T-helper 17 cell (primary cell): ENCODE measurements around the gene IL1RAP. TPM values are rescaled to one million over a fixed set of nuclear protein-coding genes. Genes with fewer than 3 reads are reported as not detected.

Source experiments
- ATAC-seq: fragments of 150-1000 bp; cut with Tn5 transposase; 2 replicates; pipeline ENCODE4 v1.10.0; 2021; ENCODE audit warnings: mild to moderate bottlenecking, moderate library complexity
- DNase-seq, 3 donors: peaks; one replicate each; pipeline versions ENCODE4 v3.0.0 to v3.0.0-alpha.2; 2020 to 2021
- H3K9me3 ChIP-seq: one replicate; pipeline ENCODE4 v1.7.0; 2013; ENCODE audit warnings: low read length, mild to moderate bottlenecking; ENCODE audit not compliant: control insufficient read depth, poor library complexity, severe bottlenecking
- H3K27ac Mint-ChIP-seq: one replicate; pipeline ENCODE4 v1.8.0; 2022; ENCODE audit warnings: mild to moderate bottlenecking, moderate library complexity, mixed read lengths
- H3K27me3 Mint-ChIP-seq: one replicate; pipeline ENCODE4 v1.8.0; 2022; ENCODE audit warnings: mixed read lengths
- H3K36me3 Mint-ChIP-seq: one replicate; pipeline ENCODE4 v1.8.0; 2022; ENCODE audit warnings: low read depth, mixed read lengths
- H3K4me1 Mint-ChIP-seq: one replicate; pipeline ENCODE4 v1.8.0; 2022; ENCODE audit warnings: mild to moderate bottlenecking, mixed read lengths
- H3K4me3 Mint-ChIP-seq: one replicate; pipeline ENCODE4 v1.8.0; 2022; ENCODE audit warnings: mild to moderate bottlenecking, moderate library complexity, mixed read lengths
- total RNA-seq, 4 donors: library from RNA in 2 of 4; stranded (reverse) in 2 of 4; gene quantifications; one replicate each; pipeline ENCODE4 v1.2.3 and lab custom pipeline; 2022 to 2026

The IL1RAP gene
- total RNA-seq, 2 donors from 2014 or later, result 11.3 to 19.2 TPM

DNA sequence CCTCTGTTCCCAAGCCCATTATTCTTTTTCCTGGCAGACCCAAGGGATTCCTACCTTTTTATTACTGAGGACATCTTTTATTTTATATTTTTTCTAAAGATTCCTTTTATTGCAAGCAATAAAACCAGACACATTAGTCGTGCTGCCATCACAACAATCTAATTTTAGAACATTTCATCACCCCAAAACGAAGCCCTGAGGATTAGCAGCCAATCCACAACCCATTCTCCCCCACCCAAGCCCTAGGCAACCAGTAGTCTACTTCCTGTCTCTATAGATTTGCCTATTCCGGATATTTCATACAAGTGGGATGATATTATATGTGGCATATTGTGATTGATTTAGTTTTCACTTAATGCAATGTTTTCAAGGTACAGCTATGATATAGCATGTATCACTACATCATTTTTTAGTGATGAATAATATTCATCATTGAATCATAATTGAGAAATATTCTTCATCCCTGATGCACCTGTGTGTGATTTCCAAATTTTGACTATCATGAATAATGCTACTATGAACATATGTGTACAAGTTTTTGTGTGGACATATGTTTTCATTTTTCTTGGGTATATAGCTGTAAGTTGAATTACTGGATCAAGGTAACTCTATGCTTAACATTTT is 65.7 kb downstream of the IL1RAP start:
- ATAC-seq (no peak), DNase-seq (no peak)
- no peak overlapping the region for H3K4me3 Mint-ChIP-seq
- no peak overlapping the region for H3K27ac Mint-ChIP-seq
- H3K9me3 ChIP-seq, result no peaks in the 10 kb centered on the region
- peaks cover 7% of the 10 kb centered on the region for H3K4me1 Mint-ChIP-seq
- peaks cover 5% of the 10 kb centered on the region for H3K36me3 Mint-ChIP-seq
- H3K27me3 Mint-ChIP-seq, result no peaks in the 10 kb centered on the region

DNA sequence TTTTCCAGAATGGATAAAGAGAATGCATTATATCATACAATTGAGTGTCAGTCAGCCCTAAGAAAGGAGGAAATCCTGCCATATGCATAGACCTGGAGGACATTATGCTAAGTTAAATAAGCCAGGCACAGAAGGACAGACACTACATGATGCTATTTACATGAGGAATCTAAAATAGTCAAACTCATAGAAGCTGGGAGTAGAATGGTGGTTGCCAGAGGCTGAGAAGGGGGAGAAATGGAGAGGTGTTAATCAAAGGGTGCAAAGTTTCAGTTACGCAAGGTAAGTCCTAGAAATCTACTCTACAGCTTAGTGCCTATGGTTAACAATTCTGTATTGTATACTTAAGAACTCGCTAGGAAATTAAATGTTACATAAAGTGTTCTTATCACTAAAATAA is 66.5 kb downstream of the IL1RAP start:
- no peak overlapping the region for H3K27ac Mint-ChIP-seq
- no peak overlapping the region for H3K4me3 Mint-ChIP-seq
- DNase-seq (no peak), ATAC-seq (no peak)
- no peaks in the 10 kb centered on the region for H3K9me3 ChIP-seq
- H3K4me1 Mint-ChIP-seq, result peaks cover 7% of the 10 kb centered on the region
- no peaks in the 10 kb centered on the region for H3K27me3 Mint-ChIP-seq
- peaks cover 5% of the 10 kb centered on the region for H3K36me3 Mint-ChIP-seq

DNA sequence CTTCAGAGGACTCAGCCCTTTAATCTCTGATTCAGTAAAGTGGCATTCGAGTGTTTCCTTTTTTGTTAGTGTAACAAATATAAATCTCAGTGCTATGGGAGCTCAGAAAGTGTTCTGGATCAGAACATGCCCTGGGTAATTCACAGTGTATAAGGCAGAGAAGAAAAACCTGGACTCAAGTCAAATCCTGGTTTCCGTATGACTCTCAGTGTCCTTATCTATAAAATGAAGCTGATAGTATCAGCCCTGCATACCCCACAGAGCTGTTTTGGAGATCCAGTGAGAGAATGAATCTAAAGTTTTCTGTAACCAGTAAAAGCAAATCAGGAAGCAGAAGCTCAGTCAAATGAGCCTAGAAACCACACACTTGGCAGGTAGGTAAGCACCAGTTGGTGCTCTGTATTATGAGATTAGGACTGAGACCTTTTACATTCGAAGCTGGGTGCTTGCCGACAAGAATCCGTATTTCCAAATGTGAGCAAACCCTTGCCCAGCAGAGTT is 67.2 kb downstream of the IL1RAP start:
- H3K9me3 ChIP-seq, result no peaks in the 10 kb centered on the region
- no peak for DNase-seq
- no peak overlapping the region for H3K4me3 Mint-ChIP-seq
- no peak overlapping the region for H3K27ac Mint-ChIP-seq
- no peaks in the 10 kb centered on the region for H3K27me3 Mint-ChIP-seq
- ATAC-seq, result no peak
- H3K4me1 Mint-ChIP-seq, result peaks cover 11% of the 10 kb centered on the region
- H3K36me3 Mint-ChIP-seq, result peaks cover 5% of the 10 kb centered on the region

- Mint-ChIP-seq H3K27me3 (no peaks in the 10 kb centered on the region), H3K4me3 (no peak overlapping the region), H3K36me3 (peaks cover 5% of the 10 kb centered on the region), H3K4me1 (peaks cover 24% of the 10 kb centered on the region), H3K27ac (no peak overlapping the region)
- DNase-seq (no peak), ATAC-seq (no peak)
- no peaks in the 10 kb centered on the region for H3K9me3 ChIP-seq
These were observed 68.8 kb downstream of the IL1RAP start for GRCh38 chr3:190582667-190583066.

DNA sequence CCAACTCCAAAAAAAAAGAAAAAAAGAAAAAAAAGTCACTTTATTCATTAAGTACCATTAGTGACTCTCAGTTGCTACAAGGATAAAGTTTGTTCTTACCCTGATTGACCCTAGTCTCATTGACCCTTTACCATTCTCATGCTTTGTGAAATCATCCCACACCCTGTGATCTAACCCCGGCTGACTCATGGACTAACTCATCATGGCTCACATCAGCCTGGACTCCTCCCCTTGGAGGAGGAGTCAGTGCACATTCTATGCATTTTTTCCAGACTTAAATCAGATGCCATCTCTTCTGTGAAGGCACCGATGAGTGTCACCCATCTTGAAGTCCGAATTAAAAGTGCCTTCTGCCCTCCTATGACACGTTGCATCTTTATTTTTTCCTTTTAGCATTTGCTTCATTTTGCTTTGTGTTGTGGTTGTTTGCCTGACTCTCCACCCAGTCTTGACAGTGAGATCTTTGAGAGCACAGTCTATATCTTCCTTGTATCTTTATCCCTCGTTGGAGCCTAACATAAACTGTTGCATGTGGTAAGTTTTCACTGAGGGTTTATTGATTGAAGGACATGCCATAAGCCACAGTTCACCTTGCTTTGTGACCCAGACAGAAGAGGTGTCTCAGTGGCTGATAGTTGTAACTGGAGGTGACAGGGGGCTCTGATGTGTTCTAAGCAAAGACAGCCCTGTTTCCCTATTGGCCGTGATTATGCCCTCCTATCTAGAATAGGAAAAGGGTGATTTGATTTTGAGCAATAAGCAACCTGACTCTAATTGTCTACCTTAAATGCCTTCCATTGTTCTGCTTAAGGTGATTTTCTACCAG is 72.1 kb downstream of the IL1RAP start:
- Mint-ChIP-seq H3K27ac (peak overlapping the region; percentile 62), H3K27me3 (no peaks in the 10 kb centered on the region), H3K36me3 (peaks cover 5% of the 10 kb centered on the region), H3K4me1 (peaks cover 25% of the 10 kb centered on the region), H3K4me3 (peak overlapping the region; percentile 52)
- ATAC-seq, result peak; percentile 67
- DNase-seq, result no peak
- no peaks in the 10 kb centered on the region for H3K9me3 ChIP-seq

DNA sequence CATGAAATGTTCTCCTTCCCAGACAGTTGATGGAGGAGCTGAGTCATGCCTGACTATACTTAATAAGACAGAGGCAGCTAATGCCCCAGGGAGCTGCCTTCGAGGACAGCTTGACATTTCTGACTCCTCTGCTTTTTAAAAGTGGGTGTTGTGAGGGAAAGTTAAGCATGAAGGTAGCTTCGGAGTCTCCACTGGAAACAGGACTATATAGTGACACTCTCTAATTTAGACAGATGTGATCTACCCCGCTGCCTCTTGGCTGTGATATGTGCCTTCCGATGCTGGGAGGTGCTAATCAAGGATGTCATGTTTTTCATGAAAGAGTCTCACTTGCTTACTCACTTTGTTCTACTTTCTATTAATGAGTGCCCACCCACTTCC is 72.7 kb downstream of the IL1RAP start:
- ATAC-seq (peak; percentile 79), DNase-seq (no peak)
- no peaks in the 10 kb centered on the region for H3K27me3 Mint-ChIP-seq
- H3K9me3 ChIP-seq, result no peaks in the 10 kb centered on the region
- H3K27ac Mint-ChIP-seq, result peak overlapping the region; percentile 62
- H3K36me3 Mint-ChIP-seq, result peaks cover 5% of the 10 kb centered on the region
- peaks cover 25% of the 10 kb centered on the region for H3K4me1 Mint-ChIP-seq
- peak overlapping the region; percentile 52 for H3K4me3 Mint-ChIP-seq

DNA sequence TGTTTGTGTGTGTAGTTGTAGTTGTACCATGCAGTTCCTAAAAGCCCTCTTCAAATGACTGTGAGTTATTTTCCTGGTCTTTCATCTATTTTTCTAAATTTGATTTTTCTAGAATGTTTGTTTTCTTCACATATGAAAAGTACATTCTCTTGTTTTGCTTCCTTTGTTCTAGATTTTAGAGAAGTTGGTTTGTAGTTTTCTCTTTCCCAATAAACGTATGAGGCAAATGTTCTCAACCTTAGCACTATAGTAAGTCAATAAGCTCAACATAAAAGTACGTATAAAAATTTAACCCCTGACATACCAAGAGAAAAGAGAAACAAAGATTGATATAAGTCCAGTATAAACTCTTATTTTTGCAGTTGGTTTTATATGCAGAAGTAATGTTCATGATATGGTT is 74.7 kb downstream of the IL1RAP start:
- peak overlapping the region; percentile 56 for H3K27ac Mint-ChIP-seq
- H3K4me1 Mint-ChIP-seq, result peaks cover 23% of the 10 kb centered on the region
- no peak for DNase-seq
- no peaks in the 10 kb centered on the region for H3K27me3 Mint-ChIP-seq
- no peak for ATAC-seq
- H3K4me3 Mint-ChIP-seq, result no peak overlapping the region
- H3K36me3 Mint-ChIP-seq, result no peaks in the 10 kb centered on the region
- H3K9me3 ChIP-seq, result no peaks in the 10 kb centered on the region

DNA sequence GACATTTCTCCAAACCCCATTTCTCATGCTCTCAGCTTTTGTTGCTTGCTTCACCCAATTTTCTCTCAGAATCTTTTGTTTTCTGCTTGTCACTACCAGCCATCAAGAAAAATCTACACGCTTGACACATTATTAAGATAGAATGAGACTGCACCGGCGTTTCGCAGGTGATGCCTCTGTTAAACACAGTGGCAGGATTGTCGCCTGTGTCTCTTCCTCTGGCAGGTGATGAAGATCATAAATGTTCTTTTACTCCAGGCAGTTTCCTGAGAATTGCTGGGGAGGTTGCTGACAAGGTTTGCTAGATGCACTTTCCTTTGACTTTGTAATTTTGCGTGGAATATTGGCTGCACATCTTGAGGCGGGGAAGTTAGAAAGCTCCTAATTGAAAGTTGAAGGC is 75.4 kb downstream of the IL1RAP start:
- DNase-seq, result no peak
- Mint-ChIP-seq H3K27me3 (no peaks in the 10 kb centered on the region), H3K4me3 (no peak overlapping the region), H3K27ac (no peak overlapping the region), H3K36me3 (no peaks in the 10 kb centered on the region), H3K4me1 (peaks cover 24% of the 10 kb centered on the region)
- no peak for ATAC-seq
- no peaks in the 10 kb centered on the region for H3K9me3 ChIP-seq

- DNase-seq (no peak), ATAC-seq (no peak)
- Mint-ChIP-seq H3K27me3 (no peaks in the 10 kb centered on the region), H3K4me1 (peaks cover 23% of the 10 kb centered on the region), H3K4me3 (no peak overlapping the region), H3K27ac (no peak overlapping the region), H3K36me3 (no peaks in the 10 kb centered on the region)
- no peaks in the 10 kb centered on the region for H3K9me3 ChIP-seq
These were observed 77.2 kb downstream of the IL1RAP start for GRCh38 chr3:190591080-190591479.

- no peaks in the 10 kb centered on the region for H3K36me3 Mint-ChIP-seq
- peaks cover 9% of the 10 kb centered on the region for H3K4me1 Mint-ChIP-seq
- H3K27ac Mint-ChIP-seq, result no peak overlapping the region
- no peak overlapping the region for H3K4me3 Mint-ChIP-seq
- ATAC-seq (no peak), DNase-seq (no peak)
- no peaks in the 10 kb centered on the region for H3K27me3 Mint-ChIP-seq
- H3K9me3 ChIP-seq, result no peaks in the 10 kb centered on the region
These were observed 79.2 kb downstream of the IL1RAP start for GRCh38 chr3:190593075-190593474.

- Mint-ChIP-seq H3K4me1 (peaks cover 9% of the 10 kb centered on the region), H3K27me3 (no peaks in the 10 kb centered on the region), H3K27ac (no peak overlapping the region), H3K36me3 (peaks cover 2% of the 10 kb centered on the region), H3K4me3 (peak overlapping the region; percentile 45)
- no peak for ATAC-seq
- DNase-seq, result no peak
- H3K9me3 ChIP-seq, result no peaks in the 10 kb centered on the region
These were observed 80.3 kb downstream of the IL1RAP start for GRCh38 chr3:190594171-190594570.

GRCh38 chr3:190595179-190595795 is 81.4 kb downstream of the IL1RAP start:
- Mint-ChIP-seq H3K4me1 (peaks cover 8% of the 10 kb centered on the region), H3K36me3 (peaks cover 2% of the 10 kb centered on the region), H3K27me3 (no peaks in the 10 kb centered on the region), H3K4me3 (no peak overlapping the region), H3K27ac (no peak overlapping the region)
- H3K9me3 ChIP-seq, result no peaks in the 10 kb centered on the region
- DNase-seq (no peak), ATAC-seq (no peak)

DNA sequence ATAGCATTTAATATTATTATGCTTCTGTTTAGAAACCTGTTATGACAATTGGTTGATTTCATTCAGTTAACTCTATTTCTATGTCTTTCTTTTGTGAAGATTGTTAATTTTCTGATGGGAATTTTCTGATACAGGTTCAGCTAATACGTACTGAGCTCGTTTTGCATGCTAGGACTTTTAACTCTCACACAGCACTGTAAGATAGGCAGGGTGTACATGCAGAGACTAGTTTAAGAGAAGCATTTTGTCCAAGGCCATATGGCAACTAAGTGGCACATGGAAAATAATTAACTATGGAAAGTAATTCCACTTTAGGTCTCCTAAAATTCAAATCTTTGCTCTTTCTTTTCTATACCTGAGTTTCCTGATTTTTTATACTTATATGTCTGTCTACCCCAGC is 81.9 kb downstream of the IL1RAP start:
- Mint-ChIP-seq H3K4me1 (peaks cover 8% of the 10 kb centered on the region), H3K27ac (no peak overlapping the region), H3K36me3 (peaks cover 2% of the 10 kb centered on the region), H3K4me3 (no peak overlapping the region), H3K27me3 (no peaks in the 10 kb centered on the region)
- DNase-seq (no peak), ATAC-seq (no peak)
- no peaks in the 10 kb centered on the region for H3K9me3 ChIP-seq
